Panc1 (cell line): ENCODE data around the gene TFF3. TPM values are rescaled to one million over a fixed set of nuclear protein-coding genes. Genes with fewer than 3 reads are reported as not detected.

ENCODE experiments used
- ATAC-seq: fragments of 200-7000 bp; cut with Tn5 transposase; 2 replicates; pipeline ENCODE4 v1.9.1; 2020; ENCODE audit warnings: mild to moderate bottlenecking, moderate library complexity
- BruUV-seq: library from RNA; stranded (reverse); fragments of 400-500 nt; replicated peaks from 2 replicates; lab custom pipeline; 2021; lab: Mats Ljungman, UMichigan
- CTCF ChIA-PET: fragments of 300-600 bp; sonication (Branson Sonifier 250); formaldehyde crosslinking; loops from one replicate; lab custom pipeline; 2022; ENCODE audit warnings: antibody characterized with exemption; lab: Charles Lee
- POLR2A ChIA-PET: fragments of 300-600 bp; sonication (Branson Sonifier 250); formaldehyde crosslinking; loops from one replicate; lab custom pipeline; 2022; ENCODE audit warnings: antibody characterized with exemption; lab: Charles Lee
- DNase-seq: peaks from one replicate; pipeline ENCODE4 v3.0.0-alpha.2; 2010; ENCODE audit warnings: low read depth, low spot score
- H3K27ac ChIP-seq: 2 replicates; pipeline ENCODE4 v1.5.1; 2011; ENCODE audit warnings: mild to moderate bottlenecking, low read length, inconsistent platforms
- H3K27me3 ChIP-seq: fragments of 200-500 bp; sonication (Bioruptor generic); 2 replicates; pipeline ENCODE4 v1.6.0; 2014; ENCODE audit warnings: low read length, inconsistent platforms; ENCODE audit not compliant: control insufficient read depth, insufficient read depth
- H3K36me3 ChIP-seq: fragments of 200-500 bp; sonication (Bioruptor generic); 2 replicates; pipeline ENCODE4 v1.5.1; 2014; ENCODE audit warnings: inconsistent platforms, mild to moderate bottlenecking, low read length, moderate library complexity; ENCODE audit not compliant: control insufficient read depth, insufficient read depth
- H3K4me1 ChIP-seq: 2 replicates; pipeline ENCODE4 v1.5.1; 2011; ENCODE audit warnings: inconsistent platforms, mild to moderate bottlenecking, low read length, moderate library complexity; ENCODE audit not compliant: control insufficient read depth, insufficient read depth
- H3K4me3 ChIP-seq, 2 experiments: 2 replicates each; pipeline ENCODE4 v1.5.1; 2011 to 2012; ENCODE audit warnings: low read depth in 2 of 2, low read length in 2 of 2, mild to moderate bottlenecking in 2 of 2, inconsistent platforms in 1 of 2, moderate library complexity in 1 of 2
- H3K9me3 ChIP-seq: fragments of 200-500 bp; sonication (Bioruptor generic); 2 replicates; pipeline ENCODE4 v1.5.1; 2014; ENCODE audit warnings: low read depth, mild to moderate bottlenecking, inconsistent platforms, low read length, moderate library complexity; ENCODE audit not compliant: control insufficient read depth, insufficient read depth
- POLR2AphosphoS5 ChIP-seq: IDR thresholded peaks from 2 replicates; pipeline ENCODE4 v1.6.1; 2012; ENCODE audit warnings: mild to moderate bottlenecking, low read depth, low read length, moderate library complexity
- SIN3A ChIP-seq: IDR thresholded peaks from 2 replicates; pipeline ENCODE4 v1.6.1; 2012; ENCODE audit warnings: low read depth, mild to moderate bottlenecking, low read length, moderate library complexity, borderline replicate concordance; ENCODE audit not compliant: insufficient read depth
- TCF7L2 ChIP-seq: IDR thresholded peaks from 2 replicates; pipeline ENCODE4 v1.6.1; 2011; ENCODE audit warnings: mild to moderate bottlenecking, low read depth, low read length, inconsistent platforms
- in situ Hi-C: cut with HindIII; loops from 2 replicates; pipeline ENCODE4 v1.10.0; 2016; ENCODE audit warnings: low sequenced_read_pairs, low pct_unique_long_range_greater_than_20kb
- intact Hi-C: fragments of 100-400 bp; cut with micrococcal nuclease; formaldehyde crosslinking; loops from one replicate; pipeline ENCODE4 v1.10.0; 2022; ENCODE audit not compliant: unreplicated experiment
- total RNA-seq: library from RNA; stranded (reverse); gene quantifications from one replicate; pipeline ENCODE4 v1.2.1, GENCODE V29; 2021; ENCODE audit not compliant: unreplicated experiment
- TF ChIP-seq, protein P1 (sequence below), 2 experiments: IDR thresholded peaks; 2 replicates each; pipeline ENCODE4 v1.6.1; 2011 to 2012; ENCODE audit warnings: low read depth in 2 of 2, control low read depth in 1 of 2, low read length in 1 of 2, mild to moderate bottlenecking in 1 of 2, moderate library complexity in 1 of 2; ENCODE audit not compliant: insufficient read depth in 1 of 2
- TF ChIP-seq, protein P2 (sequence below): fragments of 450-650 bp; IDR thresholded peaks from 2 replicates; pipeline ENCODE4 v1.5.1; 2017; ENCODE audit warnings: mild to moderate bottlenecking

Gene TFF3
- total RNA-seq, 1 experiment from 2014 or later, result 8.9 TPM

DNA sequence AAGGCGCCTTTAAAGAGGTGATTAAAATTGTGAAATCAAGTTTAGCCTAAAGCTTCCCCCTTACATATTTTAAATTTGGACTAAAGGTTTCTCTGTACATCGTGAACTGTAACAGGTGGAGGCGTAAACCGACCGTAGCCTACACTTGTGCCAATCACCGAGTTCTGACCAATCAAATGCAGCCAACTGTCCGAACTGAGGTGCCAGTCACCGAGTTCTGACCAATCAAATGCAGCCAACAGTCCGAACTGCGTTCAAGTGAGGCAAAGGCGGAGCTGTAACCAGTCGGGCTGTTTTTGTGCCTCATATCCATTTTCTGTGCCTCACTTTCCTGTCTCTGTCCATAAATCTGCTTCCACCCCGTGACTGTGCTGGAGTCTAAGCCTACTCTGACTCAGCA is 43.7 kb upstream of the TFF3 start:
- no TSS peak for BruUV-seq

DNA sequence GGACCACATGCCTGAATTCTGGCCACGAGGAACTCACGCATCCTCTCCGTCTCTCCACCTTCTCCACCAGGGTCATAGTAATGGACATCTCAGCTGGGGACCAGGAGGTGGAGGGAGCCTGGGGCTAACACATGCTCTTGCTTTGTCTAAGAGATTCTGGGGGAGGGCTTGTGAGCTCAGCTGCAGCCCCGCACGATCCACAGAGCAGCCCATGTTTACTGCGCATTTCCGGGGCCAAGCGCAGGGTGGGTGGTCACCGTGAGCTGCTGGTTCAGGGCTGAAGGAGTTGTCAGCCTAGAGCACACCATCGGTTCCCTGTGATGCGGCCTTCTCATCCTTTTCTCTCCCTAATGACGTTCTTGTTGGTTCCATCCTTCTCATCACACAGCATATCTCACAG is 43.1 kb upstream of the TFF3 start:
- H3K4me1 ChIP-seq, result no peaks in the 10 kb centered on the region
- no peak overlapping the region for H3K27ac ChIP-seq
- no peaks in the 10 kb centered on the region for H3K9me3 ChIP-seq
- DNase-seq (no peak), ATAC-seq (no peak)
- POLR2A ChIA-PET, result no interaction called here
- TF ChIP-seq TCF7L2, result no peak
- no peak for TF ChIP-seq POLR2AphosphoS5
- TF ChIP-seq, protein P1, sequence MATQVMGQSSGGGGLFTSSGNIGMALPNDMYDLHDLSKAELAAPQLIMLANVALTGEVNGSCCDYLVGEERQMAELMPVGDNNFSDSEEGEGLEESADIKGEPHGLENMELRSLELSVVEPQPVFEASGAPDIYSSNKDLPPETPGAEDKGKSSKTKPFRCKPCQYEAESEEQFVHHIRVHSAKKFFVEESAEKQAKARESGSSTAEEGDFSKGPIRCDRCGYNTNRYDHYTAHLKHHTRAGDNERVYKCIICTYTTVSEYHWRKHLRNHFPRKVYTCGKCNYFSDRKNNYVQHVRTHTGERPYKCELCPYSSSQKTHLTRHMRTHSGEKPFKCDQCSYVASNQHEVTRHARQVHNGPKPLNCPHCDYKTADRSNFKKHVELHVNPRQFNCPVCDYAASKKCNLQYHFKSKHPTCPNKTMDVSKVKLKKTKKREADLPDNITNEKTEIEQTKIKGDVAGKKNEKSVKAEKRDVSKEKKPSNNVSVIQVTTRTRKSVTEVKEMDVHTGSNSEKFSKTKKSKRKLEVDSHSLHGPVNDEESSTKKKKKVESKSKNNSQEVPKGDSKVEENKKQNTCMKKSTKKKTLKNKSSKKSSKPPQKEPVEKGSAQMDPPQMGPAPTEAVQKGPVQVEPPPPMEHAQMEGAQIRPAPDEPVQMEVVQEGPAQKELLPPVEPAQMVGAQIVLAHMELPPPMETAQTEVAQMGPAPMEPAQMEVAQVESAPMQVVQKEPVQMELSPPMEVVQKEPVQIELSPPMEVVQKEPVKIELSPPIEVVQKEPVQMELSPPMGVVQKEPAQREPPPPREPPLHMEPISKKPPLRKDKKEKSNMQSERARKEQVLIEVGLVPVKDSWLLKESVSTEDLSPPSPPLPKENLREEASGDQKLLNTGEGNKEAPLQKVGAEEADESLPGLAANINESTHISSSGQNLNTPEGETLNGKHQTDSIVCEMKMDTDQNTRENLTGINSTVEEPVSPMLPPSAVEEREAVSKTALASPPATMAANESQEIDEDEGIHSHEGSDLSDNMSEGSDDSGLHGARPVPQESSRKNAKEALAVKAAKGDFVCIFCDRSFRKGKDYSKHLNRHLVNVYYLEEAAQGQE (IDR thresholded peaks at IDR 0.05; ENCODE audit: insufficient read depth in 1 of 2, low read depth in 2 of 2, low read length in 1 of 2), result no peak
- TF ChIP-seq, protein P2, sequence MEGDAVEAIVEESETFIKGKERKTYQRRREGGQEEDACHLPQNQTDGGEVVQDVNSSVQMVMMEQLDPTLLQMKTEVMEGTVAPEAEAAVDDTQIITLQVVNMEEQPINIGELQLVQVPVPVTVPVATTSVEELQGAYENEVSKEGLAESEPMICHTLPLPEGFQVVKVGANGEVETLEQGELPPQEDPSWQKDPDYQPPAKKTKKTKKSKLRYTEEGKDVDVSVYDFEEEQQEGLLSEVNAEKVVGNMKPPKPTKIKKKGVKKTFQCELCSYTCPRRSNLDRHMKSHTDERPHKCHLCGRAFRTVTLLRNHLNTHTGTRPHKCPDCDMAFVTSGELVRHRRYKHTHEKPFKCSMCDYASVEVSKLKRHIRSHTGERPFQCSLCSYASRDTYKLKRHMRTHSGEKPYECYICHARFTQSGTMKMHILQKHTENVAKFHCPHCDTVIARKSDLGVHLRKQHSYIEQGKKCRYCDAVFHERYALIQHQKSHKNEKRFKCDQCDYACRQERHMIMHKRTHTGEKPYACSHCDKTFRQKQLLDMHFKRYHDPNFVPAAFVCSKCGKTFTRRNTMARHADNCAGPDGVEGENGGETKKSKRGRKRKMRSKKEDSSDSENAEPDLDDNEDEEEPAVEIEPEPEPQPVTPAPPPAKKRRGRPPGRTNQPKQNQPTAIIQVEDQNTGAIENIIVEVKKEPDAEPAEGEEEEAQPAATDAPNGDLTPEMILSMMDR, result no peak
- TF ChIP-seq SIN3A, result no peak
- CTCF ChIA-PET, result no interaction called here
- no peaks in the 10 kb centered on the region for H3K27me3 ChIP-seq
- no peaks in the 10 kb centered on the region for H3K36me3 ChIP-seq
- intact Hi-C loops, result no loop called here
- no peak overlapping the region for H3K4me3 ChIP-seq
- no TSS peak for BruUV-seq
- in situ Hi-C loops, result no loop called here

More for the DNA sequence above, 43.7 kb upstream of the TFF3 start:
- Histone ChIP-seq H3K27ac (no peak overlapping the region), H3K4me1 (no peaks in the 10 kb centered on the region), H3K27me3 (no peaks in the 10 kb centered on the region), H3K9me3 (no peaks in the 10 kb centered on the region), H3K4me3 (no peak overlapping the region), H3K36me3 (no peaks in the 10 kb centered on the region)
- DNase-seq (no peak), ATAC-seq (no peak)
- intact Hi-C loops (no loop called here), in situ Hi-C loops (no loop called here)
- ChIA-PET POLR2A (no interaction called here), CTCF (no interaction called here)
- TF ChIP-seq TCF7L2, result no peak
- TF ChIP-seq, protein P1 (IDR thresholded peaks at IDR 0.05; ENCODE audit: insufficient read depth in 1 of 2, low read depth in 2 of 2, low read length in 1 of 2), result no peak
